Gastroesophageal sphincter (tissue), 4 donors: Measurements from ENCODE around the gene WFDC2. TPM values are rescaled to one million over a fixed set of nuclear protein-coding genes. Genes with fewer than 3 reads are reported as not detected.

Source experiments
- ATAC-seq: fragments of 150-250 bp; one replicate; pipeline ENCODE4 v1.9.1; 2016; ENCODE audit warnings: mild to moderate bottlenecking, moderate library complexity
- H3K27ac ChIP-seq, 4 donors: fragments of 200-600 bp; sonication (generic) in 3 of 4; 1 replicate in 3 of 4; 2 replicates in 1 of 4; pipeline ENCODE4 v1.5.1; 2016 to 2019
- H3K27me3 ChIP-seq: fragments of 200-600 bp; sonication (generic); one replicate; pipeline ENCODE4 v1.5.1; 2019
- H3K36me3 ChIP-seq, 2 donors: fragments of 200-600 bp; sonication (generic); one replicate each; pipeline ENCODE4 v1.5.1; 2019; ENCODE audit warnings: control low read depth in 1 of 2
- H3K4me1 ChIP-seq, 3 donors: fragments of 200-600 bp; sonication (generic); 1 replicate in 2 of 3; 2 replicates in 1 of 3; pipeline ENCODE4 v1.5.1; 2016 to 2019; ENCODE audit warnings: control low read depth in 2 of 3
- H3K4me3 ChIP-seq, 2 donors: fragments of 200-600 bp; sonication (generic); one replicate each; pipeline ENCODE4 v1.5.1; 2019; ENCODE audit warnings: mild to moderate bottlenecking in 1 of 2, moderate library complexity in 1 of 2
- H3K9me3 ChIP-seq, 3 donors: fragments of 200-600 bp; sonication (generic); one replicate each; pipeline ENCODE4 v1.5.1; 2017 to 2019; ENCODE audit warnings: control low read depth in 2 of 3
- EP300 ChIP-seq: sonication (generic); formaldehyde crosslinking; IDR thresholded peaks from one replicate; pipeline ENCODE4 v1.6.1; 2017; ENCODE audit warnings: antibody characterized with exemption, mild to moderate bottlenecking
- POLR2A ChIP-seq, 2 donors: fragments of 450-650 bp; IDR thresholded peaks; one replicate each; pipeline ENCODE4 v1.6.1; 2017; ENCODE audit warnings: antibody characterized with exemption in 2 of 2, mild to moderate bottlenecking in 2 of 2, moderate library complexity in 1 of 2
- POLR2AphosphoS5 ChIP-seq: sonication (generic); formaldehyde crosslinking; IDR thresholded peaks from one replicate; pipeline ENCODE4 v1.6.1; 2017; ENCODE audit warnings: antibody characterized with exemption
- WGBS, 2 donors: methylation state at CpG; one replicate each; pipeline ENCODE4 v1.1.5; 2018; ENCODE audit warnings: low coverage in 1 of 2; 5-methylcytosine and 5-hydroxymethylcytosine counted together
- total RNA-seq, 4 donors: library from RNA; depleted of rRNA; stranded (reverse); fragments of >200 nt; gene quantifications; one replicate each; pipeline ENCODE4 v1.1.0, GENCODE V29; 2016
- TF ChIP-seq, protein P1 (sequence below), 4 experiments: fragments of 200-600 bp in 2 of 4; fragments of 450-650 bp in 2 of 4; sonication (generic) in 1 of 4; IDR thresholded peaks; one replicate each; pipeline ENCODE4 v1.5.1; 2017 to 2019; ENCODE audit warnings: antibody characterized with exemption in 4 of 4, mild to moderate bottlenecking in 2 of 4, moderate library complexity in 2 of 4

The WFDC2 gene
- total RNA-seq, 4 donors from 2014 or later = 7.0 to 21.9 (median 9.3) TPM; not detected in 1

- no peak for ATAC-seq
- Histone ChIP-seq H3K4me3 (no peak overlapping the region), H3K9me3 (no peaks in the 10 kb centered on the region), H3K27me3 (peaks cover 34% of the 10 kb centered on the region), H3K36me3 (no peaks in the 10 kb centered on the region), H3K27ac (no peak overlapping the region), H3K4me1 (no peaks in the 10 kb centered on the region)
- no peak for TF ChIP-seq POLR2AphosphoS5
- TF ChIP-seq, protein P1, sequence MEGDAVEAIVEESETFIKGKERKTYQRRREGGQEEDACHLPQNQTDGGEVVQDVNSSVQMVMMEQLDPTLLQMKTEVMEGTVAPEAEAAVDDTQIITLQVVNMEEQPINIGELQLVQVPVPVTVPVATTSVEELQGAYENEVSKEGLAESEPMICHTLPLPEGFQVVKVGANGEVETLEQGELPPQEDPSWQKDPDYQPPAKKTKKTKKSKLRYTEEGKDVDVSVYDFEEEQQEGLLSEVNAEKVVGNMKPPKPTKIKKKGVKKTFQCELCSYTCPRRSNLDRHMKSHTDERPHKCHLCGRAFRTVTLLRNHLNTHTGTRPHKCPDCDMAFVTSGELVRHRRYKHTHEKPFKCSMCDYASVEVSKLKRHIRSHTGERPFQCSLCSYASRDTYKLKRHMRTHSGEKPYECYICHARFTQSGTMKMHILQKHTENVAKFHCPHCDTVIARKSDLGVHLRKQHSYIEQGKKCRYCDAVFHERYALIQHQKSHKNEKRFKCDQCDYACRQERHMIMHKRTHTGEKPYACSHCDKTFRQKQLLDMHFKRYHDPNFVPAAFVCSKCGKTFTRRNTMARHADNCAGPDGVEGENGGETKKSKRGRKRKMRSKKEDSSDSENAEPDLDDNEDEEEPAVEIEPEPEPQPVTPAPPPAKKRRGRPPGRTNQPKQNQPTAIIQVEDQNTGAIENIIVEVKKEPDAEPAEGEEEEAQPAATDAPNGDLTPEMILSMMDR (IDR thresholded peaks at IDR 0.05) = no peak
- TF ChIP-seq EP300 = no peak
- TF ChIP-seq POLR2A (IDR thresholded peaks at IDR 0.05) = no peak
- 80 to 82% methylated on average over 2 of the region's 3 CpGs for WGBS, 2 donors
These were observed 26.6 kb downstream of the WFDC2 start for GRCh38 chr20:45496166-45496565.

DNA sequence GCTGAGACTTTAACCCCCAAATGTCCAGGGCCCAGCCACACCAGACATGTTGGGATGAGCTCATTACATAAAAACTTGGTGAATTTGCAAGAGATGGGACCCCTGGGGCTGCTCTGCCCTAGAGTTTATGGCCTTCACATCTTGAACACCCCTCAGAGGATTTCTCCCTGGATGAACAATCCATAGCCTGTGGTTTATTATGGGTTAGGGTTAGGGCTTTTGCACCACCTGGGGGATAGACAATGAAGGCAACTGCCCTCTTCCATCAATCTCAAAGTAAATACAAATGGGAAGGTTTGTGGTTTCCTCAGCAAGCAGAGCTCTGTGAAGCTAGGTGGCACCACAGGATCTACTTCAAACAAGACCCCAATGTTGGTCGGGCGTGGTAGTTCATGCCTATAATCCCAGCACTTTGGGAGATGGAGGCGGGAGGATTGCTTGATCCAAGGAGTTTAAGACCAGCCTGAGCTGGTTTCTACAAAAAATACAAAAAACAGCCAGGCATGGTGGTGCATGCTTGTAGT, 28.5 kb downstream of the WFDC2 start:
- H3K4me3 ChIP-seq = no peak overlapping the region
- H3K27ac ChIP-seq = no peak overlapping the region
- no peaks in the 10 kb centered on the region for H3K4me1 ChIP-seq
- H3K27me3 ChIP-seq = peaks cover 38% of the 10 kb centered on the region
- no peaks in the 10 kb centered on the region for H3K36me3 ChIP-seq
- ATAC-seq = no peak
- no peaks in the 10 kb centered on the region for H3K9me3 ChIP-seq
- 72 to 90% methylated on average over 2 of the region's 3 CpGs for WGBS, 2 donors
- TF ChIP-seq POLR2AphosphoS5 (no peak), EP300 (no peak), POLR2A (IDR thresholded peaks at IDR 0.05) (no peak)
- TF ChIP-seq, protein P1 (IDR thresholded peaks at IDR 0.05) = no peak

DNA sequence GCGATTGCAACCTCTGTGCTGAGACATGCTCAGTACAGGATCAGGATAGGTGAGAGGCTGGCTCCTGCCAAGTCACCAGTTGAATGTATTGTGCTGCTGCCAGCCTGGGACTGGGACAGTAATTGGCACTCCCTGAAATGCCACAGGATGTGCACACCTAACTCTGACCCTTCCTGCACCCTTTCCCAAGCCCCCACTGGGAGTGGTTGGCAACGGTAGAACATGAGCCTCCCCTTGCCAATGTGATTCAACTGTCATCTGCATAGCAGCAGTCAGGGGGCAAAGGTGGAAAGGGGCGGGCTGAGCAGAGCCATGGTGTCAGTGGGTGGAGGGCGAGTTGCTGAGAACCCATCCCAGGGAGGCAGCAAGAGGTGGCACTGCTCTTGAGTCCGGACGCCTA, 30.5 kb downstream of the WFDC2 start:
- no peak for ATAC-seq
- H3K4me3 ChIP-seq = no peak overlapping the region
- H3K27ac ChIP-seq = no peak overlapping the region
- H3K27me3 ChIP-seq = peaks cover 50% of the 10 kb centered on the region
- no peaks in the 10 kb centered on the region for H3K9me3 ChIP-seq
- no peaks in the 10 kb centered on the region for H3K4me1 ChIP-seq
- no peak for TF ChIP-seq POLR2AphosphoS5
- no peak for TF ChIP-seq POLR2A (IDR thresholded peaks at IDR 0.05)
- TF ChIP-seq, protein P1 (IDR thresholded peaks at IDR 0.05) = no peak
- no peak for TF ChIP-seq EP300
- 100% methylated on average over 2 of the region's 6 CpGs; no CpG with 5 or more reads in 1 of the 2 donors for WGBS, 2 donors
- H3K36me3 ChIP-seq = no peaks in the 10 kb centered on the region

- Histone ChIP-seq H3K4me1 (no peaks in the 10 kb centered on the region), H3K4me3 (no peak overlapping the region), H3K36me3 (no peaks in the 10 kb centered on the region), H3K27ac (no peak overlapping the region), H3K9me3 (no peaks in the 10 kb centered on the region), H3K27me3 (peaks cover 50% of the 10 kb centered on the region)
- no peak for ATAC-seq
- WGBS, 2 donors = 13% methylated on average over 1 of the region's 1 CpG; no CpG with 5 or more reads in 1 of the 2 donors
- TF ChIP-seq POLR2AphosphoS5 (no peak), EP300 (no peak), POLR2A (IDR thresholded peaks at IDR 0.05) (no peak)
- TF ChIP-seq, protein P1 (IDR thresholded peaks at IDR 0.05) = no peak
These were observed 32.0 kb downstream of the WFDC2 start for GRCh38 chr20:45501600-45501999.

- peaks cover 47% of the 10 kb centered on the region for H3K27me3 ChIP-seq
- H3K27ac ChIP-seq = no peak overlapping the region
- no peaks in the 10 kb centered on the region for H3K4me1 ChIP-seq
- no peak for TF ChIP-seq EP300
- TF ChIP-seq POLR2AphosphoS5 = no peak
- TF ChIP-seq, protein P1 (IDR thresholded peaks at IDR 0.05) = no peak
- TF ChIP-seq POLR2A (IDR thresholded peaks at IDR 0.05) = no peak
- no peaks in the 10 kb centered on the region for H3K36me3 ChIP-seq
- WGBS, 2 donors = 61 to 71% methylated on average over 1 of the region's 1 CpG
- ATAC-seq = no peak
- H3K9me3 ChIP-seq = no peaks in the 10 kb centered on the region
- no peak overlapping the region for H3K4me3 ChIP-seq
These were observed 33.0 kb downstream of the WFDC2 start for GRCh38 chr20:45502561-45502960.
